OCI-LY1 (cell line): ENCODE results near the gene VPS45.

ENCODE experiments used
- EZH2 ChIP-seq: fragments of 200-600 bp; sonication (generic), shearing (Covaris generic); IDR thresholded peaks from 2 replicates; pipeline ENCODE4 v1.8.0; 2017; ENCODE audit warnings: borderline replicate concordance, mixed run types, mild to moderate bottlenecking, antibody characterized with exemption, low read length, moderate library complexity, mixed read lengths
- TF ChIP-seq, protein P1 (sequence below): fragments of 200-600 bp; sonication (generic), shearing (Covaris generic); IDR thresholded peaks from 2 replicates; pipeline ENCODE4 v1.5.1; 2017; ENCODE audit warnings: mild to moderate bottlenecking, antibody characterized with exemption, low read length, moderate library complexity, mixed read lengths

DNA sequence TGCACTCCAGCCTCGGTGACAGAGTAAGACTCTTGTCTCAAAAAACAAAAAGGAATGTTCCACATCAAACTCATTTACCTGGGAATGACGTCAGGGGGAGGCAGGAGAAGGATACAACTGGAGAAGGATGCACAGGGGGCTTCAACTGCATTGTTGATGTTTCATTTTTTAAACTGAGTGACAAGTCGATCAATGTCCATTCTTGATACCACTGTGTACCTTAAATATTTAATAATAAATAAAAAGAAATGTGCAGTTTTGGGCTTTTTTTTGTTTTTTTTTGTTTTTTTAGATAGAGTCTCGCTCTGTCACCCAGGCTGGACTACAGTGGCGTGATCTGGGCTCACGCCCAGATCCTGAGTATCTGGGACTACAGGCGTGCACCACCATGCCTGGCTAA, 117.9 kb downstream of the VPS45 start:
- TF ChIP-seq, protein P1, sequence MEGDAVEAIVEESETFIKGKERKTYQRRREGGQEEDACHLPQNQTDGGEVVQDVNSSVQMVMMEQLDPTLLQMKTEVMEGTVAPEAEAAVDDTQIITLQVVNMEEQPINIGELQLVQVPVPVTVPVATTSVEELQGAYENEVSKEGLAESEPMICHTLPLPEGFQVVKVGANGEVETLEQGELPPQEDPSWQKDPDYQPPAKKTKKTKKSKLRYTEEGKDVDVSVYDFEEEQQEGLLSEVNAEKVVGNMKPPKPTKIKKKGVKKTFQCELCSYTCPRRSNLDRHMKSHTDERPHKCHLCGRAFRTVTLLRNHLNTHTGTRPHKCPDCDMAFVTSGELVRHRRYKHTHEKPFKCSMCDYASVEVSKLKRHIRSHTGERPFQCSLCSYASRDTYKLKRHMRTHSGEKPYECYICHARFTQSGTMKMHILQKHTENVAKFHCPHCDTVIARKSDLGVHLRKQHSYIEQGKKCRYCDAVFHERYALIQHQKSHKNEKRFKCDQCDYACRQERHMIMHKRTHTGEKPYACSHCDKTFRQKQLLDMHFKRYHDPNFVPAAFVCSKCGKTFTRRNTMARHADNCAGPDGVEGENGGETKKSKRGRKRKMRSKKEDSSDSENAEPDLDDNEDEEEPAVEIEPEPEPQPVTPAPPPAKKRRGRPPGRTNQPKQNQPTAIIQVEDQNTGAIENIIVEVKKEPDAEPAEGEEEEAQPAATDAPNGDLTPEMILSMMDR: no peak
- TF ChIP-seq EZH2: no peak
